CD4-positive, alpha-beta T cell treated with Interleukin-15 for 1 hour (primary cell): ENCODE results near the gene HLA-DMA.
"Not testable (repeated sequence)": the region's sequence is repeated elsewhere in the genome, so short reads cannot be mapped to it uniquely, and the experiment has no call there.

Source experiments
- DNase-seq: peaks from one replicate; pipeline ENCODE4 v3.0.0-alpha.2; 2020

Gene HLA-DMA

GRCh38 chr6:32950449-32950848 is 2.4 kb downstream of the HLA-DMA start:
- DNase-seq = no peak

- no peak for DNase-seq
These were observed 2.9 kb downstream of the HLA-DMA start for GRCh38 chr6:32950010-32950409.

DNA sequence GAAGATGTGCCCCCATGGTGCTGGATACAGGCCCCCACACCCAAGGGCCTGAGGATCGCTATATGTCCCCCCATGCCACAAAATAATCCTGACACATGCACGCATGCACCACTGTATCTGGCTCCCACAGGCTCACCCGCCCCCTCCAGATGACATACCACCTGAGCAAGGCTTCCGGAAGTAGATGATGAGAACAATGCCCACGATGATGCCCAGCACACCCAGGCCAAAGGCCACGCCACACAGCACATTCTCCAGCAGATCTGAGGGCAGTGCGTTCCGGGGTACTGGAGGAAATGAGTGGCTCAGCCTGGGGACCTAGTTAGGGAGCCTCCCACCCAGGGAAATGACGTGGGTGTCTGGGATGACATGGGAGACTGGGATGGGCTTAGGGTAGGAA is 3.8 kb downstream of the HLA-DMA start:
- DNase-seq = no peak

DNA sequence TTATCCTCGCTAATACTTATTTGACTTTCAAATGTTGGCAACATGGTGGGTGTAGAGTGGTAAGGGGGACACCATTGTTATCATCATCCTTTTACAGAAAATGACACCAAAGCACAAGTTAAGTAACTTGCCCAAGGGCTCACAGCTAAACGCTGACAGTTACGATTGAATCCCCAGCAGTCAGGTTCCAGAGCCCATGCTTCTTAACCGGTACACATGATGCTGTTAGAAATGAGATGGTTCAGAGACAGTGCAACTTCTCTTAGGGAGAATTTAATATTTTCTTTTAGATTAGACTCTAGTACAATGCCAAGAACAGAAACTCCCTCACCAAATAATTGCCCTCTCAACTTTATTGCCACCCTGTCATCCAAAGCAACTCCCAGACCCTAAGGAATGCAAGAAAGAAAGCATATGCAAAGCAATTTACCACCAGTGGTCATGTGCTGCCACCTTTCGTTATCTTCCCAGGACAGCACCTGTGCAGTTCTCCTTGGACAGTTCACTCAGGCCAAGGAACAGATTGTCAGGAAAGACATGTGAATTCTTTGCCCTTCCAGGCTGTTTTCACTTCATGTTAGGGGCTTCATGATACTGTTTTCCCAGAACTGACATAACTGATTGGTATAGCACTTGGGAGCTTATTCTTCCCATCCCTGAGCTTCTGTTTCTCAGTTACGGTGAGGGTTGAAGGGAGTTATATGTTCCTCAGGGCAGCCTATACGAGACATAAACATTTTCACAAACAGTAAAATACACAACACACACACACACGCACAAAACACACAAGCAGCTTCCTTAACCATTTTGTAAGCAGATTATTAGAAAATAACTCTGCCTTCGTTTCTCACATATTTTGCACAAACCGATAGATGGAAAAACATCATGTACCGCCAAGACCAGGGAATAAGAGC is 5.1 kb downstream of the HLA-DMA start:
- DNase-seq = peak; percentile 57

DNA sequence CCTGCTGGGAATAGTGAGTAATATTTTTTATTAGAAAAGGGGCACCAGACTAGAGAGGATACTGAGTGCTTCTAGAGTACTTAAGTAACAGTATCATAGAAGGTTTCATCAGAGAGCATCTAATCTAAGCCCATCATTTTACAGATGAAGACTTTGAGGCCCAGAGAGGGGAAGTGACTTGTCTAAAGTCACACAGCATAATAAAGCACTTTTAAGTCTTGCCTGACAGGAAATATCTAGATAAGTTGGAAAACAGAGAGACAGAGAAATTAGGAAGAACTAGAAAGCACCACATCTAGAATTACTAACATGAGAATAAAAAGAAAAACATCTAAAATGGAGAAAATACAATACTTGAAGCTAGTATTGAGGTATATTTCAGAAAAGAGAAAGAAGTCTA is 6.0 kb downstream of the HLA-DMA start:
- DNase-seq = no peak

DNA sequence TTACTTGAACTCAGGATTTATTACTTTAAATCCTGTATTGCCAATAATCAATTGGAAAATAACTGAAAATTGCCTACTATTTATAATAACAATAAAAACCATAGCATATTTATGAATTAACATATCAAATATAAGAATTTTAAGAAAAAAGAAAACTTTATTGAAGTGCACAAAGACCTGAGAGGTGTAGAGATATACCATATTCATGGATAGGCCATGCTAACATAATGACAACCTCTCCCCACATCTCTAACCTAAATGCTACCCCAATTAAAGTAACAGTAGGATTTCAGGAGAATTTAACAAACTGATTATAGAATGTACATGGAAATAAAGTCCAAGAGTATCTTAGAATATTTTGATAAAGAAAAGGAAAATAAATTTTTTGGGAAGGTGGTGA is 6.9 kb downstream of the HLA-DMA start:
- no peak for DNase-seq

GRCh38 chr6:32945108-32945760 is 7.7 kb downstream of the HLA-DMA start:
- peak; percentile 74 for DNase-seq

DNA sequence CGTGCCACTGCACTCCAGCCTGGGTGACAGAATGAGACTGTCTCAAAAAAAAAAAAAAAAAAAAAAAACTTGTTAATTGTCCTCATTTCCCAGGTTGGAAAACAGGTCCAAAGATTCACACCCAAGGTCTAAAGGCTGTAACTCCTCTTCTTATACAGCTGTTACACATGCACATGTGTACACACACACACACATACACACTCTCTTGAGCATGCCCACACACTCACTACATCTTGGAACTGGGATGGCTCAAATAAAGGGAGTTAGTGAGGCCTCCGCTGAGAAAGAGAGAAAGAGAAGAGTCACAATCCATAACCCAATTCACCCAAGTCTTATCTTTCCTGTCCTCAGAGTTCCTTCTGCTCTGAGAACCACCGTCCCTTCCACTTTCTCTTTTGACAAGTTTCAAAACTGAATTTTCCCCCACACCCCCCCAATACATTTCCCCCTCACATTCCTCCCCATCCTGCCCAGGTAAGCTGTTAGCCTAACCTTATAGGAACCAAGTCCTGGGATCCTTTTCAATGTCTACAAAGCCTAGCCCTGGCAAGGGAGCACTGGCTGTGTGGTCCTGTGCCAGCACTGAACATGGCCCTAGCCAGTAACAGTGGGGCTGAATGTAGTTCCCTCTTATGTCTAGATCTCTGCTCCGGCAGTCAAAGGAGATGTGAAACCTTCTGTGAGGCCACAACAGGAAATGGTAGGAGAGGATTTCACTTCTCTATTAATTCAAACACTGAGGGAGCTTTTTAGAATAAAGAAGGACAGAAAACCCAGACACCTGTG is 8.8 kb downstream of the HLA-DMA start:
- DNase-seq = peak; percentile 72

DNA sequence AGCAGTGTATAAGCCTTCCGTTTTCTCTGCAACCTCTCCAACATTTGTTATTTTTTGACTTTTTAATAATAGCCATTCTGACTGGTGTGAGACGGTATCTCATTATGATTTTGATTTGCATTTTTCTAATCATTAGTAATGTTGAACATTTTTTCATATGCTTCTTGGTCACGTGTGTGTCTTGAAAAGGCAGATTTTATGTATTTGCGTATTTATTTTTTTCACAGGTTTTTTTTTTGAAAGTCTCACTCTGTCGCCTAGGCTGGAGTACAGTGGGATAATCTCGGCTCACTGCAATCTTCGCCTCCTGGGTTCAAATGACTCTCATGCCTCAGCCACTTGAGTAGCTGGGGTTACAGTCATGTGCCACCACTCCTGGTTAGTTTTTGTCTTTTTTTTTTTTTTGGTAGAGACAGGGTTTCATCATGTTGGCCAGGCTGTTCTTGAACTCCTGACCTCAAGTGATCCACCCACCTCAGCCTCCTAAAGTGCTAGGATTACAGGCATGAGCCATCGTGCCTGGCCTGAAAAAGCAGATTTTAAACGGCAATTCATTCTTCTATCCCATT is 10.3 kb downstream of the HLA-DMA start:
- not testable (repeated sequence) for DNase-seq

DNA sequence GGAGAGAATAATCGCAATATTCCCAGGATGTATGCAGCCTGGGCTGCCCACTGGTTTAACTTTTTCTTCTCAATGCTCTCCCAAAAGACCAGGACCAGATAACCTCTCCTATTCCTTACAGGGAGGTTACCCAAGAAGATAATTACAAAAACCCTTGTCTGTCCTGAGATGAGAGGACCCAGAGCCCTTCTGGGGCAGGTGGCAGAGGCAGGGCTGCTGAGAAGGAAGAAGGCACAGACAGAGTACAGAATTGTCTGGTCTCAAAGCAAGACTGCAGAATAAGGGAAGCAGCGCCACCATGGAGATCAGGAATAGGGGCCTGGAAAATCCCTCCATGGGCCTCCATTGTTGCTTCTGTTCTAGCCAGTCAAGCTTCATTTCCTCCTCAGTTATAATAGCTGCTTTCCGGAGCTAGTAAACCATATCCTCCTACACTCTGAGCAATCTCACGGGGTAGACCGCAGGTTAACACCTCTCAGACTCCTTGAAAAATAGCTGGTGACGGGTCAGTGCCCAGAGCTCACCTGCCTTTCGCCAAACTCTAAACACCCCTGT is 11.6 kb downstream of the HLA-DMA start:
- peak; percentile 74 for DNase-seq

- DNase-seq = peak; percentile 74
These were observed 12.2 kb downstream of the HLA-DMA start, which contains the start of gene HLA-DMB for GRCh38 chr6:32940656-32941213. TSS of gene HLA-DMB (minus strand) at chr6:32941028. CDS start at chr6:32940807, 221 bp downstream.

DNA sequence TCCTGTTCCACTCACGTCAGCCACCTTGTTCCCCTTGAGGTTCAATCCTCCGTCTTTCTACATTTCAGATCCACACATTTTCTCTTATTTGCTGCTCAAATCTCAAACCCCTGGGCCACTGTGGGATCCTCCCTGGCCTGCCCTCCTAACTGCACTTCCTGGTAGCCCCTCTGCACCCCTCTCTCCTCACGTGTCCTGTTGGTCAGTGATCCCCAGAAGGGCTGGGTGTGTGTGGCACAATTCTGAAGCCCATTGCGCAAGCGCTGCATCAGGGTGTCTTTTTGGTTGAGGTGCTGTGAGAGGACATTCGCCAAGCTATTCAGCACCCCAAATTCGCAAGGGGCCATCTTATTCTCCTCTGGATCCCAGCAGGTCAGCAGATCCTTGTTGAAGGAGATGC is 14.4 kb downstream of the HLA-DMA start:
- DNase-seq = no peak

DNA sequence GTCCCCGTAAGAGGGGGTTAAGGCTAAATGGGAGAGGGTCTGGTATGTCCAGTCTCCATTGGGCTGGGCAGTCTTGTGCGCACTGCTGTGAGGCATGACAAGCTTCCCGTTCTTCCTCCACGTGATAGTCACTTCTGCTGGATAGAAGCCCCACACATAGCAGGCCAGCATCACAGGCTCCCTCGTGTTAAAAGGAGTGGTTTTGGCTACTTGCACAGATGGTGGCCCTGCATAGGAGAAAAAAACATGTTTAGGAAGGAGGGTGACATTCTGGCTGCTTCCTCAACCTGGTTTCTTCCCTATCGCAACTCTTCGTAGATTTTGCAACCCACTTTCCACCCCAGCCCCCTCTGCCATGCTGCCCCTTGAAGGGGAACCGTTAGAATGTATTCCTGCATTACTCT is 15.7 kb downstream of the HLA-DMA start:
- peak; percentile 35 for DNase-seq

- no peak for DNase-seq
These were observed 16.4 kb downstream of the HLA-DMA start for GRCh38 chr6:32936239-32937152.

DNA sequence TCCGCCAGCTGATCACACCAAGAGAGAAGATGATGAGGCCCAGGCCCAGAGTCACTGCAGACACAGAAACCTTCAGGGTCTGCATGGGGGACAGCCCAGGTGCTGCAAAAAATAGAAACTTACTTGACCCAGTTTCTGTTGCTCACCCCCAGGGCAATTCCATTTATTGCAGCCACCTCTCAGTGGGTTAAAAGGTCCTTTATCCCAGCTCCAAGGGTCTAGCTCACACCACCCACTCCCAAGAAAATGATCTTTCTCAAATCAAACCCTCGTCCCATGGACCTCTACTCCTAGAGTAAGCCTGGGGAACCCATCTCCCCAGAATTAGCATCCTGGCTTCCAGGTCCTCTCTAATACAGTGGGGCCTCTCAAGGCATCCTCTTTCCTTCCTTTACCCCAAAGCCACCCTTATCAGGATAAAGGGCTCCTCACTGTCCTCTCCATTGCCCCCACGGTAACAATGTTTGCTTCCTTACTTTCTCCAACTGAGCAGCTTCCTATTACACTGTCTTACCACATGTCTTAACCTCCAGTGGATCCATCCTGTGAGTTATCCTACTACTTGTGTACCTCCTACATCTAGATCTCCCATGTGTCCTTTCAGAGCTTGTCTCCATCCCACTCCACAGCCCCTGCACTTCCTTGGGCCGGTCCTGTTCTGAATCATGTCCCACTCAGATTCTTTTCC is 17.2 kb downstream of the HLA-DMA start:
- no peak for DNase-seq

GRCh38 chr6:32933661-32934085 is 19.2 kb downstream of the HLA-DMA start:
- DNase-seq = peak; percentile 70

DNA sequence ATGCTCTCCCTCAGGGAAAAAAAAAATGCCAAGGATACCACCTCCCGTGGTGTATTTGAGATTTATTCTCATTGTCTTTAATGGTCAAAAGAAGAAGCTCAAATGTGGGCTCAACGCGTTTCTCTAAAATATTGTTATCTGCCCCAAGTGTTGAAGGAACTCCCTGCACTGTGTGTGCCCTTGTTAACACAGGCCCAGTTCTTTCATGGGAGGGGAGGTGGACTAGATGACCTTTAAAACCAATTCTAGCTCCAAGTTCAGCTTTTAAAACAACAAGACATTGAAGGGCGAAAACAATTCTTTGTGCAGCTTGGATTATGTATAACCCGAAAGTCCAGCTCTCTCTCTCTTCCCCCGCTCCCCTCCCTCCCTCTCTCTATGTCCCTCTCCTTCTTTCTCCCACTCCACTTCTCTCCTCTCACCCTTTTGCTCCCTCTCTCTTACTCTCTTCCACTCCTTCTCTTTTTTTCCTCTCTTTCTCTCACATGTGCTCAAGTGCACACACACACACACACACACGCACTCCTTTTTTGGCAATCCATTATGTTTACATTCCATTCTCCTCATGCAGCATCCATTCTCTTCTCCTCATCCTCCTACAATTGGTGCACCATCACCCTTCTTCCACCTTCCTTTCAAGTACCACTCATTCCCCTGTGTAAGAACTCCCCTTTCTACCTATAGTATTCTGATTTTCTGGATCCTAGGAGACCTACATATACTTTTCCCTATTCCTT is 20.6 kb downstream of the HLA-DMA start:
- DNase-seq = no peak

GRCh38 chr6:32931211-32931610 is 21.7 kb downstream of the HLA-DMA start:
- no peak for DNase-seq

GRCh38 chr6:32922083-32922482 is 30.8 kb downstream of the HLA-DMA start:
- DNase-seq = no peak

DNA sequence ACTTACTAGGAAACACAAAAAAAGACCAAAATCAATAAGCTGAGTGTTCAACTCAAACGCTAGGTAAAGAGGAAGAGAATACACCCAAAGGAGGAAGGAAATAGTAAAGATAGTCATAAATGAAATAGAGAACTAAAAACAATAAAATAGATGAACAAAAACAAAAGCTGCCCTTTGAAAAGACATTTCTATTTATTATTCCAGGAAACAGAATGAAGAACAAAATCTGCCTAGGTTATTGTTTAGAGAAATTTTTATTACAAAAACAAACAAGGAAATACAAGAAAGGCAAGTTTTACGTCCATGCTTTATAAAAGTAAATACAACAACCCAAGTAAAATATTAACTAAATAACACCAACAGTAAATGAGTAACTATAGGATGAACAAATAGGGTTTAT is 32.2 kb downstream of the HLA-DMA start:
- DNase-seq = no peak
